Cardiac fibroblast (primary cell): ENCODE data around the gene BTN1A1.
A peak's percentile ranks its signal among the peaks of the same experiment; 100 is the strongest.

Experiments used
- DNase-seq, 2 donors: peaks; one replicate each; pipeline versions ENCODE4 v3.0.0 to v3.0.0-alpha.2; 2010; ENCODE audit warnings: low read depth in 2 of 2
- H3K4me3 ChIP-seq, 2 donors: replicated peaks in 1 of 2; 1 replicate in 1 of 2; 2 replicates in 1 of 2; pipeline ENCODE4 v1.5.1; 2011; ENCODE audit warnings: low read depth in 2 of 2, low read length in 2 of 2, mild to moderate bottlenecking in 2 of 2, moderate library complexity in 1 of 2
- TF ChIP-seq, protein P1 (sequence below): IDR thresholded peaks from one replicate; pipeline ENCODE4 v1.5.1; 2011; ENCODE audit warnings: low read depth, mild to moderate bottlenecking, low read length, inconsistent platforms

Gene BTN1A1

DNA sequence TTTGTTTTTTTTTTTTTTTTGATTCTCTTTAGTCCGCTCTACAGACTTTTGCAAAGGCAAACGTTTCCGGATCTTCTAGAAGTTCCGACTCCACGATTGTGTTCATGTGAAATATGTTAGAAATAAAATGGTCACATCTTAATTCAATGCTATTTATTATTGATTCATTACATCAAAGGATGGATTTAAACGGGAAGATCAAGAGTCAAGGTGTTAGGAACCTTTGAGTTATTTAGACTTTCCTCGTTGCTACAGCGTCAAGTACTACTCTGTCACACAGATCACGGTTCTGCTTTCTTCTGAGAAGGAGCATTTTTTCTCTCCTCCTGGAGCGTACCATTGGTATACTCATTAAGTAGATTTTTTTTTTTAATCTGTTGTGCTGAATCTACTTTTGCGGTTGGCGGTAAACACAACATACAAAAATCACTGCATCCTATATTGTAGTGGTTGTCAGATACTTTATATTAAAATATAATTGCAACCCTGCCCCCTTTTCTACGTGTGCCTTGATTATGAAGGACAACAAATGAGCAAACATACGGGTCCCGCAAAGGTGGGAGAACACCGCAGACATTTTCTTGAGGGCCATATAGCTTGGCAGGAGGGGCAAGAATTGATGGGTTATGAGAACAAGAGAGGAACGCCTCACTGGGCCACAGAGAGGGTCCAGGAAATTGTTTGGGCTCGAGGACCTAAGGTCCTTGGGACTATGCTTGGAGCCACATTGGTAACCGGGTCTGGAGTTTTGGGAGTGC is 55.6 kb downstream of the BTN1A1 start:
- H3K4me3 ChIP-seq = peak overlapping the region; percentile 17 to 51
- TF ChIP-seq, protein P1, sequence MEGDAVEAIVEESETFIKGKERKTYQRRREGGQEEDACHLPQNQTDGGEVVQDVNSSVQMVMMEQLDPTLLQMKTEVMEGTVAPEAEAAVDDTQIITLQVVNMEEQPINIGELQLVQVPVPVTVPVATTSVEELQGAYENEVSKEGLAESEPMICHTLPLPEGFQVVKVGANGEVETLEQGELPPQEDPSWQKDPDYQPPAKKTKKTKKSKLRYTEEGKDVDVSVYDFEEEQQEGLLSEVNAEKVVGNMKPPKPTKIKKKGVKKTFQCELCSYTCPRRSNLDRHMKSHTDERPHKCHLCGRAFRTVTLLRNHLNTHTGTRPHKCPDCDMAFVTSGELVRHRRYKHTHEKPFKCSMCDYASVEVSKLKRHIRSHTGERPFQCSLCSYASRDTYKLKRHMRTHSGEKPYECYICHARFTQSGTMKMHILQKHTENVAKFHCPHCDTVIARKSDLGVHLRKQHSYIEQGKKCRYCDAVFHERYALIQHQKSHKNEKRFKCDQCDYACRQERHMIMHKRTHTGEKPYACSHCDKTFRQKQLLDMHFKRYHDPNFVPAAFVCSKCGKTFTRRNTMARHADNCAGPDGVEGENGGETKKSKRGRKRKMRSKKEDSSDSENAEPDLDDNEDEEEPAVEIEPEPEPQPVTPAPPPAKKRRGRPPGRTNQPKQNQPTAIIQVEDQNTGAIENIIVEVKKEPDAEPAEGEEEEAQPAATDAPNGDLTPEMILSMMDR = no peak
- peak in 1 of 2 donors; percentile 35 for DNase-seq

DNA sequence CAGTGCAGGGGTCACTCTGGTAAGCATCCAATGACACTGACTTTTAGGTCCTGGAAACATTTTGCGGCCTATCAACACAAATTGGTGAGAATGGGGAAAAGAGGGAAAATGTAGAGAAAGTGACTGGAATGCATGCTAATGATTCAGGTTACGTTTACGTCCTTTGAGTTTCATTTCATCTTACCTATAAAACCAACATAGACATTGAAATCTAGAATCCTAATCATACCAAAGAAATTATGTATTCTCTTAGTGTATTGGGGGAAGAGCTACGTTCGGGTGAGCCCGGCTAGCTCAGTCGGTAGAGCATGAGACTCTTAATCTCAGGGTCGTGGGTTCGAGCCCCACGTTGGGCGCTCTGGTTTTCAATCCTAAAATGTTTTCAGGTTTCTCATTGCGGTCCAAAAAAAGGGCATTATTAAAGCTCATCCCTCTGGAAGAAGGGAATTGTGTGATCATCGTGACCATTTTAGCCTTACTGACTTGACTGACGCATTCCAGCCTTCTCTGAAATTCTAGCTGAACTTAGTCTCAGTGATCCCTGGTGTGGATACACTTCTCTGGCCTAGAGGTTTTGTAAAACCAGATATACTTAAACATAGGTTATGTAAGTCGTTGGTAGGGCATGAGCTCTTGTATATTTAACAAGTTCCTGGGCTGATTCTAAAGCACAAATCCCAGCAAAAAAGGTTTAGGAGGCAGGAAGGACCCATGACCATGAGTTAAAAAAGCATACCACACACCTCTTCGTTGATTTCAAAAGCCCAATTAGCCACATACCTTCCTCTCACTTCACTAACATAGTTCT is 56.4 kb downstream of the BTN1A1 start:
- H3K4me3 ChIP-seq = peak overlapping the region in 1 of 2 donors; percentile 51
- peak; percentile 89 to 97 for DNase-seq
- TF ChIP-seq, protein P1 = no peak
